Measurements from ENCODE around the gene ARRDC3. TPM values are rescaled to one million over a fixed set of nuclear protein-coding genes. Genes with fewer than 3 reads are reported as not detected.

Gene ARRDC3
- total and polyA plus RNA-seq, 2 donors (not counting 1 experiment from before 2014, with no cell fraction given), result 33.6 to 105 TPM

- Histone ChIP-seq H3K4me2 (ENCODE audit: extremely low read depth, insufficient read depth, low read length) (peak overlapping the region; percentile 91), H4K20me1 (ENCODE audit: control insufficient read depth, extremely low read depth, insufficient read depth, low read length) (no peaks in the 10 kb centered on the region), H3K4me1 (ENCODE audit: control insufficient read depth, extremely low read depth, insufficient read depth, low read length) (peaks cover 4% of the 10 kb centered on the region), H2AFZ (ENCODE audit: low read length) (no peak overlapping the region), H3K4me3 (replicated peaks in 1 of 4; ENCODE audit: control extremely low read depth in 1 of 4, insufficient read depth in 1 of 4, low read depth in 3 of 4, low read length in 4 of 4) (peak overlapping the region in 3 of 4 experiments; percentile 73 to 100 (median 74)), H3K9me3 (ENCODE audit: control insufficient read depth, insufficient read depth, low read depth, low read length) (no peaks in the 10 kb centered on the region), H3K27me3 (ENCODE audit: control insufficient read depth, insufficient read depth, low read length) (no peaks in the 10 kb centered on the region), H3K79me2 (ENCODE audit: control insufficient read depth, insufficient read depth, low read length) (peaks cover 27% of the 10 kb centered on the region), H3K36me3 (ENCODE audit: control insufficient read depth, insufficient read depth, low read length) (no peaks in the 10 kb centered on the region), H3K27ac (ENCODE audit: insufficient read depth, low read length) (no peak overlapping the region), H3K9ac (ENCODE audit: insufficient read depth, low read length) (no peak overlapping the region)
- DNase-seq (ENCODE audit: low read depth in 2 of 2), result peak; percentile 82 to 96
- peak; percentile 78 to 88 for TF ChIP-seq CTCF (conservative IDR thresholded peaks at IDR 0.05 in 1 of 2, IDR thresholded peaks at IDR 0.05 in 1 of 2; ENCODE audit: low read depth in 1 of 2, low read length in 2 of 2)
- no peak for TF ChIP-seq EZH2 (IDR thresholded peaks at IDR 0.05; ENCODE audit: low read length, missing control alignments)
These were observed 1.7 kb upstream of the ARRDC3 start for GRCh38 chr5:91384671-91385430.

- H3K9me3 ChIP-seq (ENCODE audit: control insufficient read depth, insufficient read depth, low read depth, low read length), result no peaks in the 10 kb centered on the region
- peak overlapping the region; percentile 88 for H3K9ac ChIP-seq (ENCODE audit: insufficient read depth, low read length)
- H3K4me2 ChIP-seq (ENCODE audit: extremely low read depth, insufficient read depth, low read length), result peak overlapping the region; percentile 91
- H2AFZ ChIP-seq (ENCODE audit: low read length), result peak overlapping the region; percentile 52
- H3K4me3 ChIP-seq (replicated peaks in 1 of 4; ENCODE audit: control extremely low read depth in 1 of 4, insufficient read depth in 1 of 4, low read depth in 3 of 4, low read length in 4 of 4), result peak overlapping the region; percentile 73 to 100 (median 84)
- no peaks in the 10 kb centered on the region for H3K27me3 ChIP-seq (ENCODE audit: control insufficient read depth, insufficient read depth, low read length)
- peak in 1 of 2 donors; percentile 28 for DNase-seq (ENCODE audit: low read depth in 2 of 2)
- H3K36me3 ChIP-seq (ENCODE audit: control insufficient read depth, insufficient read depth, low read length), result no peaks in the 10 kb centered on the region
- H4K20me1 ChIP-seq (ENCODE audit: control insufficient read depth, extremely low read depth, insufficient read depth, low read length), result no peaks in the 10 kb centered on the region
- TF ChIP-seq CTCF (conservative IDR thresholded peaks at IDR 0.05 in 1 of 2, IDR thresholded peaks at IDR 0.05 in 1 of 2; ENCODE audit: low read depth in 1 of 2, low read length in 2 of 2) (no peak), EZH2 (IDR thresholded peaks at IDR 0.05; ENCODE audit: low read length, missing control alignments) (no peak)
- H3K4me1 ChIP-seq (ENCODE audit: control insufficient read depth, extremely low read depth, insufficient read depth, low read length), result peaks cover 4% of the 10 kb centered on the region
- peaks cover 36% of the 10 kb centered on the region for H3K79me2 ChIP-seq (ENCODE audit: control insufficient read depth, insufficient read depth, low read length)
- peak overlapping the region; percentile 95 for H3K27ac ChIP-seq (ENCODE audit: insufficient read depth, low read length)
These were observed 811 bp upstream of the ARRDC3 start for GRCh38 chr5:91383956-91384300.

GRCh38 chr5:91382530-91383026 lies 539 bp downstream of the ARRDC3 start:
- DNase-seq (ENCODE audit: low read depth in 2 of 2), result peak; percentile 42 to 60
- peaks cover 49% of the 10 kb centered on the region for H3K79me2 ChIP-seq (ENCODE audit: control insufficient read depth, insufficient read depth, low read length)
- H2AFZ ChIP-seq (ENCODE audit: low read length), result no peak overlapping the region

More at GRCh38 chr5:91382530-91383026, 539 bp downstream of the ARRDC3 start:
- Histone ChIP-seq H4K20me1 (ENCODE audit: control insufficient read depth, extremely low read depth, insufficient read depth, low read length) (no peaks in the 10 kb centered on the region), H3K36me3 (ENCODE audit: control insufficient read depth, insufficient read depth, low read length) (no peaks in the 10 kb centered on the region), H3K27me3 (ENCODE audit: control insufficient read depth, insufficient read depth, low read length) (no peaks in the 10 kb centered on the region), H3K4me1 (ENCODE audit: control insufficient read depth, extremely low read depth, insufficient read depth, low read length) (peaks cover 4% of the 10 kb centered on the region), H3K4me2 (ENCODE audit: extremely low read depth, insufficient read depth, low read length) (peak overlapping the region; percentile 32), H3K9me3 (ENCODE audit: control insufficient read depth, insufficient read depth, low read depth, low read length) (no peaks in the 10 kb centered on the region), H3K27ac (ENCODE audit: insufficient read depth, low read length) (peak overlapping the region; percentile 95), H3K4me3 (replicated peaks in 1 of 4; ENCODE audit: control extremely low read depth in 1 of 4, insufficient read depth in 1 of 4, low read depth in 3 of 4, low read length in 4 of 4) (peak overlapping the region; percentile 73 to 100 (median 96)), H3K9ac (ENCODE audit: insufficient read depth, low read length) (peak overlapping the region; percentile 88)
- TF ChIP-seq EZH2 (IDR thresholded peaks at IDR 0.05; ENCODE audit: low read length, missing control alignments), result no peak
- TF ChIP-seq CTCF (conservative IDR thresholded peaks at IDR 0.05 in 1 of 2, IDR thresholded peaks at IDR 0.05 in 1 of 2; ENCODE audit: low read depth in 1 of 2, low read length in 2 of 2), result no peak

Data from fibroblast of lung (primary cell).